GM19452 (cell line): Measurements from ENCODE around the gene SFN.

Experiments
- ATAC-seq: cut with Tn5 transposase; IDR thresholded peaks from one replicate; pipeline ENCODE4 v1.9.1; 2021; ENCODE audit not compliant: unreplicated experiment

SFN gene

DNA sequence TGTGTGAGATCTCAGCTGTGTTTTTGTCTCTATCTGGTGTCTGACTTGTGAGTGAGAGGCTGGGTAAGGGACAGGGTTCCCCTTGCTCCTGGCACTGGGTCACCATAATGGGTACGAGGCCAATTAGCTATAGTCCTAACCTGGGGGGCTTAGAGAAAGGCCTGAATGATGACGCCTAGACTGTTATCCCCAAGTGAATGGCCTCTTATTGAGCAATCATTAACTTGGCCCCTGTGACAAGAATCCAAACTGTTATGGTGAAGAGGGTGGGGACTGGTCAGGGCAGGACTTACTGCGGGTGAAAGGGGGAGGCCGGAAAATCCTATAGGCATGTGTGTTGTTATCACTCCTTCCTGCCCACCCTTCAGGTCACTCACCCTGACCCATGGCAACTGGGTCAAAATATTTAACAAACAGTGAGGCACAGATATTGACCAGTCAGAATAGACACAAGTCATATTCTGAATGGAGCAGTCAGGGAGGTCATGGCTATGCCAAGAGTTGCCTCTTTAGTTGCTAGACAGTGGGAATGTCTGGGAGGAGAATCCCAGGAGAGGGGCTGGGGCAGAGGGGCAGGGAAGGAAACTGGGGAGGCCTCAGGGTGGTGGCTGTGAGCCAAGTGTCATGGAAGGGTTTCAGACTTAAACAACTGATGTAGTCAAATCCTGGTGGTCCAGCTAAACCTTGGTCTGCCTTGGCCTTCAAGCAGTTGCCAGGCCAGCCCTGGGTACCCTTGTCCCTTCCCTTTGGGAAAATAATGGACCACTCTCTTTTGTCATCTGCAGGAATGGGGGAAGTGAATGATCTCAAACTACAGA, 47.6 kb downstream of the SFN start:
- no peak for ATAC-seq

DNA sequence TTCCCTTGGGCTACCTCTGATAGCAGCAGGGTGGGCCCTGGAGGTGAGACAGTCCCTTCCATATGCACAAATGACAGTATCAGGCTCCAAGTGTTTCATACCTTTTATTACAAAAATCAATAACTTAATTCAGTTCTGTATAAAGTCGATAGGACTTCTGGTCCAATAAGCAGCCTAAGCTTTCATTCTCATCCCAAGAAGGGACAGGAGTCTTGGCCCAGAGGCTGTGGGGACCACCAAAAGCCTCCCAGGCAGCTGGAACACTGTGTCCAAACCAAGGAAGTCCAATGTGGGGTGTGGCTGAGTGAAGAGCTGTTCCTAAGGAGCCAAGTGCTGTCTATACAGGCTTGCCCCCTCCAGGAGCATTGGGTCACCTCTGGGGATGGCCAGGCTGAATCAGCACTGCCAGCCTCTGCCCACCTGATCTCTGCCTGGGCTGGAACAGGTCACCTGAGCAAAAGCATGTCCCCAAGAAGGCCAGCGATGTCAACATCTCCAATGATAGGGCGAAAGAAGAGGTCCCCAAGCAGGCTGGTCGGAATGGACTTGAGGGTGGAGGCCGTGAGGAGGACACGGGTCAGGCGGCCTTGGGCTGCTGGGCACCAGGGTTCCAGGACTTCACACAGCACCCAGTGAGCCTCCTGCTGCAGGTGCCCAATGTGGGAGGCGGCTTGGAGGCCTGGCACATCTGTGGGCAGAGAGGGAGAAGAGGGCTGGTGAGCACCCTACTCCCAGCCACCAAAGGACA, 48.6 kb downstream of the SFN start:
- no peak for ATAC-seq

DNA sequence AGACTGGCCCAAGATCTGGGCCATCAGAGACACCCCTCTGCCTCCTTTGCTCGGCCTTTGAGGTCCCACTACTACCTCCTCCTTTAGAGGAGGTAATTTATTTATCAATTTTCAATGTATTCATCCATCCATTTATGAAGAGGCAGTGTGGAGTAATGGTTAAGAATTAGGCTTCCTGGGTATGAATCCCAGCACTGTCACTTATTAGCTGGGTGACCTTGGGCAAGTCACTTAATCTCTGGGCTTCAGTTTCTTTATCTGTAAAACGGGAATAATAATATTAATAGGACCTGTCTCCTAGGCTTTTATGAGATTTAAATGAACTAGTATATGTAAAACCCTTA, 49.2 kb downstream of the SFN start:
- no peak for ATAC-seq

DNA sequence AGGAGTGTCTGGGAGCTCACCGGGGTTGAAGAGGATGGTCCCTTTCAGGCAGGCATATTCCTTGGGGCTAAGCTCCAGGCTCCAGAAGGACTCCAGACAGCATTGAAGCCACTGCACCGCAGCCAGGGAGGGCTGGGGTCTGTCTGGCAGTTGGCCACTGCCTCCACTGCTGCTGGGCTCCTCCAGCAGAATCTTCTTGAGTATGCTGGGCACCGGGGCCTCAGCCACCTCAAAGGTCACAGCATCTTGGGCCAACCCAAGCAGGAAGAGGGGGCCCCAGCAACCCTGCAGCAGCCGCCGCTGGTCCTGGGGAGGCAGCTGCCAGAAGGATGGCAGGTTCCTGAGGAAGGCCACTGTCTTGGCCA, 50.4 kb downstream of the SFN start:
- no peak for ATAC-seq
